MM.1S (cell line): ENCODE measurements around the gene NLRC3.

Experiments
- DNase-seq: peaks from one replicate; pipeline ENCODE4 v3.0.0-alpha.2; 2015
- H2AFZ ChIP-seq: fragments of 300-600 bp; sonication (generic); 2 replicates; pipeline ENCODE4 v1.6.0; 2016; ENCODE audit warnings: antibody characterized with exemption, low read length
- H3F3A ChIP-seq: fragments of 300-600 bp; sonication (generic); 2 replicates; pipeline ENCODE4 v1.6.1; 2016; ENCODE audit warnings: mild to moderate bottlenecking, antibody characterized with exemption, low read length, moderate library complexity, mixed read lengths; ENCODE audit not compliant: insufficient read depth
- H3K27ac ChIP-seq: fragments of 300-600 bp; sonication (generic); 2 replicates; pipeline ENCODE4 v1.5.1; 2016; ENCODE audit warnings: mild to moderate bottlenecking, low read length
- H3K27me3 ChIP-seq: fragments of 300-600 bp; sonication (generic); replicated peaks from 2 replicates; pipeline ENCODE4 v1.6.0; 2016; ENCODE audit warnings: low read length; ENCODE audit not compliant: insufficient read depth
- H3K36me3 ChIP-seq: fragments of 300-600 bp; sonication (generic); replicated peaks from 2 replicates; pipeline ENCODE4 v1.6.1; 2016; ENCODE audit warnings: mild to moderate bottlenecking, low read length, mixed read lengths; ENCODE audit not compliant: insufficient read depth
- H3K4me1 ChIP-seq: fragments of 300-600 bp; sonication (generic); 2 replicates; pipeline ENCODE4 v1.6.1; 2016; ENCODE audit warnings: low read length, mixed read lengths
- H3K4me2 ChIP-seq: fragments of 300-600 bp; sonication (generic); 2 replicates; pipeline ENCODE4 v1.6.0; 2016; ENCODE audit warnings: low read depth, low read length
- H3K4me3 ChIP-seq: fragments of 300-600 bp; sonication (generic); 2 replicates; pipeline ENCODE4 v1.5.1; 2016; ENCODE audit warnings: low read length, mixed read lengths
- H3K79me2 ChIP-seq: fragments of 300-600 bp; sonication (generic); 2 replicates; pipeline ENCODE4 v1.6.1; 2016; ENCODE audit warnings: mixed run types, low read length, mixed read lengths
- H3K9ac ChIP-seq: fragments of 300-600 bp; sonication (generic); 2 replicates; pipeline ENCODE4 v1.6.1; 2016; ENCODE audit warnings: low read length, mixed read lengths
- H3K9me2 ChIP-seq: fragments of 300-600 bp; sonication (generic); replicated peaks from 2 replicates; pipeline ENCODE4 v1.6.1; 2016; ENCODE audit warnings: mild to moderate bottlenecking, low read length, mixed read lengths; ENCODE audit not compliant: insufficient read depth
- H3K9me3 ChIP-seq: fragments of 300-600 bp; sonication (generic); replicated peaks from 2 replicates; pipeline ENCODE4 v1.6.1; 2016; ENCODE audit warnings: mild to moderate bottlenecking, low read length, mixed read lengths; ENCODE audit not compliant: insufficient read depth
- H4K20me1 ChIP-seq: fragments of 300-600 bp; sonication (generic); 2 replicates; pipeline ENCODE4 v1.6.1; 2016; ENCODE audit warnings: mild to moderate bottlenecking, low read length, moderate library complexity, mixed read lengths; ENCODE audit not compliant: insufficient read depth
- CTCF ChIP-seq: fragments of 300-600 bp; sonication (generic); IDR thresholded peaks from 2 replicates; pipeline ENCODE4 v1.5.1; 2016; ENCODE audit warnings: antibody characterized with exemption, low read length, mixed read lengths
- EZH2 ChIP-seq: fragments of 300-600 bp; sonication (generic); optimal IDR thresholded peaks from 2 replicates; pipeline ENCODE3; 2017; ENCODE audit warnings: low read depth, mild to moderate bottlenecking, antibody characterized with exemption, low read length, mixed read lengths
- EZH2phosphoT487 ChIP-seq: fragments of 300-600 bp; sonication (generic); IDR thresholded peaks from 2 replicates; pipeline ENCODE4 v1.6.1; 2018; ENCODE audit warnings: antibody characterized with exemption, low read length

The NLRC3 gene

GRCh38 chr16:3594316-3595109, 17.3 kb upstream of the NLRC3 start:
- Histone ChIP-seq H3K79me2 (no peaks in the 10 kb centered on the region), H3K4me2 (no peak overlapping the region), H3K9ac (no peak overlapping the region), H4K20me1 (no peaks in the 10 kb centered on the region), H3K9me2 (no peaks in the 10 kb centered on the region), H3K4me1 (no peaks in the 10 kb centered on the region), H2AFZ (no peak overlapping the region), H3K27ac (no peak overlapping the region), H3K9me3 (no peaks in the 10 kb centered on the region), H3F3A (no peaks in the 10 kb centered on the region), H3K27me3 (no peaks in the 10 kb centered on the region), H3K36me3 (no peaks in the 10 kb centered on the region), H3K4me3 (no peak overlapping the region)
- no peak for TF ChIP-seq CTCF
- no peak for TF ChIP-seq EZH2phosphoT487
- no peak for TF ChIP-seq EZH2
- DNase-seq, result no peak

DNA sequence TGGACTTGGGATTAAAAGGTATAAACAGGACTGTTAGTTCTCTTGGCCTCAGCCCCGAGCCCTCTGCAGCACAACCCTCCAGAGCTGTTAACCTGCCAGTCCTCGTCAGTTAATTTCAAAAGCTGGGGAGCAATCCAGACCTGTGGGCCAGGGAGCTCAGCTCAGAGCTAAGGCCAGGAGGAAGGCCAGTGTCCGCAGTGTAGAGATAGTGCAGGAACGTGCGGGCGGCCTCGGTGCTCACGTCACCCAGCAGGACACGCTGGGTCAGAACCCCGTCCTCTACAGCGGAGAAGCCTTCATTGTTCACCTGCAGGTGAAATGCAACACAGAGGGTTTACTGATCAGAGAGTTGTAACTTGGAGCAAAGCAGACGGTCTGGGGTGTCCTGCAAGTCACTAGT, 15.4 kb upstream of the NLRC3 start:
- H3K4me3 ChIP-seq, result no peak overlapping the region

GRCh38 chr16:3591991-3592390, 14.8 kb upstream of the NLRC3 start:
- no peak overlapping the region for H3K27ac ChIP-seq
- no peak overlapping the region for H3K4me2 ChIP-seq
- H3K9me3 ChIP-seq, result no peaks in the 10 kb centered on the region
- DNase-seq, result no peak
- no peaks in the 10 kb centered on the region for H3K79me2 ChIP-seq
- H3F3A ChIP-seq, result no peaks in the 10 kb centered on the region
- no peaks in the 10 kb centered on the region for H3K27me3 ChIP-seq
- TF ChIP-seq EZH2phosphoT487, result no peak
- no peak for TF ChIP-seq EZH2
- no peak for TF ChIP-seq CTCF
- H3K9me2 ChIP-seq, result no peaks in the 10 kb centered on the region
- no peak overlapping the region for H3K4me3 ChIP-seq
- H4K20me1 ChIP-seq, result no peaks in the 10 kb centered on the region
- H3K36me3 ChIP-seq, result no peaks in the 10 kb centered on the region
- no peak overlapping the region for H3K9ac ChIP-seq
- no peak overlapping the region for H2AFZ ChIP-seq
- no peaks in the 10 kb centered on the region for H3K4me1 ChIP-seq

More for the DNA sequence above, 15.4 kb upstream of the NLRC3 start:
- Histone ChIP-seq H3K9ac (no peak overlapping the region), H3K27ac (no peak overlapping the region), H3K27me3 (no peaks in the 10 kb centered on the region), H2AFZ (no peak overlapping the region), H3K9me2 (no peaks in the 10 kb centered on the region), H3K36me3 (no peaks in the 10 kb centered on the region), H3K9me3 (no peaks in the 10 kb centered on the region), H3K4me1 (no peaks in the 10 kb centered on the region), H3F3A (no peaks in the 10 kb centered on the region), H4K20me1 (no peaks in the 10 kb centered on the region), H3K79me2 (no peaks in the 10 kb centered on the region), H3K4me2 (no peak overlapping the region)
- DNase-seq, result no peak
- TF ChIP-seq EZH2 (no peak), EZH2phosphoT487 (no peak), CTCF (no peak)
